Neural cell (in vitro differentiated cells): Measurements from ENCODE around the gene TTK. TPM values are rescaled to one million over a fixed set of nuclear protein-coding genes. Genes with fewer than 3 reads are reported as not detected.

ENCODE experiments used
- H2AFZ ChIP-seq: fragments of 200-600, 300-800 bp; sonication (generic), shearing (Covaris generic); 2 replicates; pipeline ENCODE4 v1.6.0; 2014; ENCODE audit warnings: low read depth, mild to moderate bottlenecking, antibody characterized with exemption, low read length, moderate library complexity
- H3F3A ChIP-seq: fragments of 200-600 bp; shearing (Covaris generic); 2 replicates; pipeline ENCODE4 v1.6.1; 2016; ENCODE audit warnings: mild to moderate bottlenecking, moderate library complexity, mixed read lengths, antibody characterized with exemption, low read length; ENCODE audit not compliant: insufficient read depth, poor library complexity, severe bottlenecking
- H3K27ac ChIP-seq: fragments of 200-600, 300-800 bp; sonication (generic), shearing (Covaris generic); 2 replicates; pipeline ENCODE4 v1.5.1; 2014; ENCODE audit warnings: mild to moderate bottlenecking, low read length, moderate library complexity
- H3K27me3 ChIP-seq: fragments of 300-800, 200-600 bp; sonication (generic), shearing (Covaris generic); 2 replicates; pipeline ENCODE4 v1.6.0; 2014; ENCODE audit warnings: mild to moderate bottlenecking, low read depth, low read length, moderate library complexity; ENCODE audit not compliant: insufficient read depth
- H3K36me3 ChIP-seq: fragments of 300-800, 200-600 bp; sonication (generic), shearing (Covaris generic); 2 replicates; pipeline ENCODE4 v1.5.1; 2014; ENCODE audit warnings: mild to moderate bottlenecking, antibody characterized with exemption, low read length, moderate library complexity; ENCODE audit not compliant: insufficient read depth
- H3K4me2 ChIP-seq: fragments of 300-800, 200-600 bp; sonication (generic), shearing (Covaris generic); 2 replicates; pipeline ENCODE4 v1.6.0; 2014; ENCODE audit warnings: mild to moderate bottlenecking, low read length
- H3K4me3 ChIP-seq: fragments of 300-800, 200-600 bp; sonication (generic), shearing (Covaris generic); 2 replicates; pipeline ENCODE4 v1.5.1; 2014; ENCODE audit warnings: mild to moderate bottlenecking, low read length, moderate library complexity
- H3K79me2 ChIP-seq: fragments of 200-600 bp; shearing (Covaris generic); replicated peaks from 2 replicates; pipeline ENCODE4 v1.6.0; 2014; ENCODE audit warnings: mild to moderate bottlenecking, low read length, moderate library complexity; ENCODE audit not compliant: insufficient read depth
- H3K9ac ChIP-seq: fragments of 300-800, 200-600 bp; sonication (generic), shearing (Covaris generic); 2 replicates; pipeline ENCODE4 v1.6.1; 2016; ENCODE audit warnings: mild to moderate bottlenecking, low read length, mixed read lengths
- H3K9me2 ChIP-seq: fragments of 200-600 bp; shearing (Covaris generic); 2 replicates; pipeline ENCODE4 v1.6.1; 2016; ENCODE audit warnings: mild to moderate bottlenecking, low read length, mixed read lengths; ENCODE audit not compliant: insufficient read depth
- H3K9me3 ChIP-seq: fragments of 200-600, 300-800 bp; sonication (generic), shearing (Covaris generic); 2 replicates; pipeline ENCODE4 v1.6.1; 2016; ENCODE audit warnings: mild to moderate bottlenecking, mixed run types, low read length, moderate library complexity, mixed read lengths
- H4K20me1 ChIP-seq: fragments of 200-600 bp; shearing (Covaris generic); 2 replicates; pipeline ENCODE4 v1.6.1; 2016; ENCODE audit warnings: mild to moderate bottlenecking, mixed run types; ENCODE audit not compliant: insufficient read depth
- EP300 ChIP-seq: fragments of 450-650 bp; conservative IDR thresholded peaks from 2 replicates; pipeline ENCODE4 v1.6.1; 2014; ENCODE audit warnings: antibody characterized with exemption, mild to moderate bottlenecking, moderate library complexity; ENCODE audit not compliant: poor library complexity, severe bottlenecking
- EZH2 ChIP-seq: fragments of 200-600, 300-800 bp; shearing (Covaris generic), sonication (generic); IDR thresholded peaks from 2 replicates; pipeline ENCODE4 v1.6.1; 2014; ENCODE audit warnings: antibody characterized with exemption, low read length, borderline replicate concordance, mild to moderate bottlenecking; ENCODE audit not compliant: insufficient read depth, poor library complexity, severe bottlenecking
- MXI1 ChIP-seq: fragments of 450-650 bp; conservative IDR thresholded peaks from 2 replicates; pipeline ENCODE4 v1.6.1; 2014; ENCODE audit warnings: antibody characterized with exemption, mild to moderate bottlenecking; ENCODE audit not compliant: poor library complexity, severe bottlenecking
- POLR2AphosphoS5 ChIP-seq: IDR thresholded peaks from 2 replicates; pipeline ENCODE4 v1.6.1; 2012
- RAD21 ChIP-seq: fragments of 450-650 bp; conservative IDR thresholded peaks from 2 replicates; pipeline ENCODE4 v1.6.1; 2014; ENCODE audit warnings: antibody characterized with exemption, mild to moderate bottlenecking, moderate library complexity
- REST ChIP-seq: IDR thresholded peaks from 2 replicates; pipeline ENCODE4 v1.6.1; 2012; ENCODE audit warnings: borderline replicate concordance
- SMC3 ChIP-seq: fragments of 450-650 bp; conservative IDR thresholded peaks from 2 replicates; pipeline ENCODE4 v1.6.1; 2014; ENCODE audit warnings: antibody characterized with exemption, mild to moderate bottlenecking, moderate library complexity; ENCODE audit not compliant: poor library complexity
- TAF1 ChIP-seq: IDR thresholded peaks from 2 replicates; pipeline ENCODE4 v1.6.1; 2012; ENCODE audit warnings: low read depth
- polyA plus RNA-seq: library from polyadenylated mRNA; depleted of rRNA; stranded (reverse); fragments of >200 nt; gene quantifications from 2 replicates; pipeline ENCODE4 v1.2.3, GENCODE V29; 2014
- TF ChIP-seq, protein P1 (sequence below): fragments of 450-650 bp; IDR thresholded peaks from 2 replicates; pipeline ENCODE4 v1.5.1; 2014; ENCODE audit warnings: antibody characterized with exemption, mild to moderate bottlenecking, moderate library complexity; ENCODE audit not compliant: poor library complexity, severe bottlenecking

Gene TTK
- polyA plus RNA-seq, 1 donor from 2014 or later, result 1.5 TPM

DNA sequence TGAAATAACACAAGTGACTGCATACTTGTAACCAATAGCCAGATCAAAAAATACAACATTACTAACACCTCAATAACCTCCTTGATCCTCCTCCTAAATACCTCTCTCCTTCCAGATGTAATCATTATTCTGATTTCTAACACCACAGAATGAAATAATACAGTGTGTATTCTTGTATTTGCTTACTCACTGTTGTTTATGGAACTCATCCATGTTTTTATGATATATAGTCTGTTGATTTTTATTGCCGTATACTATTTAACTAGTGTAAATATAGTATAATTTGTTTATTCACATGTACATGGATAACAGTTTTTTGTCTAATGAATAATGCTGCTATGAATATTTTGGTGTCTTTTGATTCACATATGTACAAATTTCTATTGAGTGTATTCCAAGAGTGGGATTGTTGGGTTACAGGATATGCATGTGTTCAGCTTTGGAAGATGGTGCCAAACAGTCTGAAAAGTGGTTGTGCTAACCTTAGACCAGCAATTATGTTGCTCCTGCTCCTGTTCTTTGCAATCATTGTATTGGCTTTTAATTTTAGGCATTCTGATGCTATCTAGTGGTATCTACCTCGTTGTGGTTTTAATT lies 11.5 kb downstream of the TTK start:
- no peaks in the 10 kb centered on the region for H3K9me2 ChIP-seq
- H3K4me3 ChIP-seq, result no peak overlapping the region
- no peak overlapping the region for H3K9ac ChIP-seq
- H4K20me1 ChIP-seq, result no peaks in the 10 kb centered on the region
- H3F3A ChIP-seq, result no peaks in the 10 kb centered on the region
- H3K27ac ChIP-seq, result no peak overlapping the region
- H3K79me2 ChIP-seq, result no peaks in the 10 kb centered on the region
- no peak overlapping the region for H2AFZ ChIP-seq
- TF ChIP-seq POLR2AphosphoS5, result no peak
- TF ChIP-seq, protein P1, sequence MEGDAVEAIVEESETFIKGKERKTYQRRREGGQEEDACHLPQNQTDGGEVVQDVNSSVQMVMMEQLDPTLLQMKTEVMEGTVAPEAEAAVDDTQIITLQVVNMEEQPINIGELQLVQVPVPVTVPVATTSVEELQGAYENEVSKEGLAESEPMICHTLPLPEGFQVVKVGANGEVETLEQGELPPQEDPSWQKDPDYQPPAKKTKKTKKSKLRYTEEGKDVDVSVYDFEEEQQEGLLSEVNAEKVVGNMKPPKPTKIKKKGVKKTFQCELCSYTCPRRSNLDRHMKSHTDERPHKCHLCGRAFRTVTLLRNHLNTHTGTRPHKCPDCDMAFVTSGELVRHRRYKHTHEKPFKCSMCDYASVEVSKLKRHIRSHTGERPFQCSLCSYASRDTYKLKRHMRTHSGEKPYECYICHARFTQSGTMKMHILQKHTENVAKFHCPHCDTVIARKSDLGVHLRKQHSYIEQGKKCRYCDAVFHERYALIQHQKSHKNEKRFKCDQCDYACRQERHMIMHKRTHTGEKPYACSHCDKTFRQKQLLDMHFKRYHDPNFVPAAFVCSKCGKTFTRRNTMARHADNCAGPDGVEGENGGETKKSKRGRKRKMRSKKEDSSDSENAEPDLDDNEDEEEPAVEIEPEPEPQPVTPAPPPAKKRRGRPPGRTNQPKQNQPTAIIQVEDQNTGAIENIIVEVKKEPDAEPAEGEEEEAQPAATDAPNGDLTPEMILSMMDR, result no peak
- TF ChIP-seq MXI1, result no peak
- TF ChIP-seq TAF1, result no peak
- no peak for TF ChIP-seq EZH2
- no peak for TF ChIP-seq RAD21
- TF ChIP-seq EP300, result no peak
- TF ChIP-seq SMC3, result no peak
- TF ChIP-seq REST, result no peak
- no peaks in the 10 kb centered on the region for H3K27me3 ChIP-seq
- no peak overlapping the region for H3K4me2 ChIP-seq
- no peaks in the 10 kb centered on the region for H3K9me3 ChIP-seq
- H3K36me3 ChIP-seq, result no peaks in the 10 kb centered on the region

- H3K36me3 ChIP-seq, result no peaks in the 10 kb centered on the region
- no peak overlapping the region for H2AFZ ChIP-seq
Observed at GRCh38 chr6:80020381-80021120, 16.1 kb downstream of the TTK start.

More at GRCh38 chr6:80020381-80021120, 16.1 kb downstream of the TTK start:
- no peak overlapping the region for H3K9ac ChIP-seq
- H3K4me2 ChIP-seq, result no peak overlapping the region
- no peaks in the 10 kb centered on the region for H4K20me1 ChIP-seq
- H3K27me3 ChIP-seq, result no peaks in the 10 kb centered on the region
- H3K79me2 ChIP-seq, result no peaks in the 10 kb centered on the region
- H3K27ac ChIP-seq, result no peak overlapping the region
- no peaks in the 10 kb centered on the region for H3K9me3 ChIP-seq
- no peaks in the 10 kb centered on the region for H3F3A ChIP-seq
- H3K4me3 ChIP-seq, result no peak overlapping the region
- TF ChIP-seq SMC3 (no peak), MXI1 (no peak), EZH2 (no peak), POLR2AphosphoS5 (no peak), TAF1 (no peak), REST (no peak), RAD21 (no peak), EP300 (no peak)
- TF ChIP-seq, protein P1, result no peak
- no peaks in the 10 kb centered on the region for H3K9me2 ChIP-seq
